Stimulated activated CD8-positive, alpha-beta memory T cell treated with anti-CD3 and anti-CD28 coated beads, Interleukin-12 subunit alpha, Interleukin-12 subunit beta, amount 100 ng/mL, for 4 hours (primary cell): ENCODE results near the gene SLC5A12.
"Not testable (repeated sequence)": the region's sequence is repeated elsewhere in the genome, so short reads cannot be mapped to it uniquely, and the experiment has no call there.

ENCODE experiments used
- DNase-seq: peaks from one replicate; pipeline ENCODE4 v3.0.0-alpha.2; 2020; ENCODE audit warnings: low read depth

The SLC5A12 gene

DNA sequence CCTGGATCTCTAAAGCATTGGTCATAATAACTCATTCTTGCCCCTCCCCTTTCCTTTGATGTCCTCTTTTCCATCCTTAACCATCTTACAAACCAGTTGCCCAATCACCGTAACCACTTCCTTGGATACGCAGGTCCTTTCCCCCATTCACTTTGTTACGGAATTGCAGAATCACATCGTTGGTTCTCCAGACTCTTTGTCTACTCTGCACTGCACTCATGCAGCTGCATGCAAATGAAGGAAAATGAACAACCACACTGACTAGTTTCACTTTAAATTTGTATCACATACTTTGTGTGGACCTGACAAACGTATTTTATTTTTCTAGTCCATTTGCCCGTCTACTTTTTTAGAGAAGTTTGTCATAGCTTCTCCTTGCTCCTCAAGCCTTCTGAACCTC, 69.9 kb downstream of the SLC5A12 start:
- DNase-seq = no peak

DNA sequence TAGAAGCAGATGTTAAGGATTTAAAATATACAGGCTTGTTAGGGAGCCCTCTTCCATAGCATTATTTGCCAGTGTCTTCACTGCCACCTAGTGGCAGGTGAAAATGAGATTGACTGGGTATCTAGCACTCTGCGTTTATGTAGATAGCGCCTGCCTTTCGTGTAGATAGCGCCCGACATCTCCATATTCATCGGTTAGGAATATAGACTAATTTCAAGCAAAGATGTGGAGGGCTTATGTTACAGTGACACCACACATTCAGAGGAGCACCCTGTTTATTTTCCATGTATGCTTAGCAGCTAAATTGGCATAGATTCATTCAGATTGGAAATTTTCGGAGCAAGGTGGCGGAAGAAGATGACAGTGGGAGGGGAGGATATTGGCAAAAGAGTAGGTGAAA, 72.0 kb downstream of the SLC5A12 start:
- no peak for DNase-seq

DNA sequence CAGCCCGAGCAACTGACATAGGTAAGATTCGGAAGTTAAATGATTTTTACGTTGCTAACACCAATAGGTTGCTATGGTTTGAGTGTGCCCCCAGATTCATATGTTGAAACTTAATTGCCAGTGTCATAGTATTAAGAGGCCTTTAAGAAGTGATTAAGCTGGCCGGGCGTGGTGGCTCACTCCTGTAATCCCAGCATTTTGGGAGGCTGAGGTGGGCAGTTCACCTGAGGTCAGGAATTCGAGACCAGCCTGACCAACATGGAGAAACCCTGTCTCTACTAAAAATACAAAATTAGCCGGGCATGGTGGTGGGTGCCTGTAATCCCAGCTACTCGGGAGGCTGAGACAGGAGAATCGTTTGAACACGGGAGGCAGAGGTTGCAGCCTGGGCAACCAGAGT, 78.5 kb downstream of the SLC5A12 start:
- DNase-seq = not testable (repeated sequence)

DNA sequence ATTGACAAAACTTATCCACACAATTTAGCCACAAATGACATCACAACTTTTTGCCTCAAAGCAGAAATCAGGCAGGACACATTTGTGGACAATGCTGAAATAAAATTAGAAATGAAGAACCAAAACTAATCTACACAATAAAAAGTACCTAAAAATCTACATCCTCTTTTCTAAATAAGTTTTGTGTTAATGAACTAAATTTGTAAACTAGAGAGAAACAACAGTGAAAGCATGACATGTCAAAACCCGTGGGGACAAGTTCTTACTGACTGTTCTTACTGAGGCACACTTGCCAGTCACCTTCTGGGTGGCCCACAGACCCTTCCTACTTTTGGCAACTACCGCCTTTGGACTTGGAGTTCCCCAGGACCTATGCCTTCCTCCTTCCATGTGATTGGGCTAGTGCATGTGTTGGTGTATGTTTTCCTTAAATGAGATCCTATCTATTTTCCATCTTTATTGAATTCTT, 89.1 kb downstream of the SLC5A12 start:
- no peak for DNase-seq

DNA sequence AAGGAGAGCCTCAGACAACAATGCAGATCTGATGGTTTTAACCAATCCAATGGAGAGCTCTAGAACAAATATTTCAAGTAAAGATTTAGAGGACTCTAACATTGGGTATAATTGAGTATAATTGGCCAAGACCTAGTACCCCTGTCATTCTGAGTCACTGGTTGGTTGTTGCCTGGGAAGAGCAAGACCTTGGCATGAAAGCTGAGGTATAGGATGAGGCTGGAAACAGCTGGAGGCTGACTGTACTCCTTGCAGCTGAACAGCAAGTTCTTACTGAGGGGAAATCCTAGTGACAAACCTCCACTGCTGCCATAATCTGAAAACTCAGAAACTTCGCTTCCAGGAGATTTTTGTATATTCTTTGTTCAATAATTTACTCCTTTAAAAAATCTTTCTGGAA, 95.5 kb downstream of the SLC5A12 start:
- no peak for DNase-seq

DNA sequence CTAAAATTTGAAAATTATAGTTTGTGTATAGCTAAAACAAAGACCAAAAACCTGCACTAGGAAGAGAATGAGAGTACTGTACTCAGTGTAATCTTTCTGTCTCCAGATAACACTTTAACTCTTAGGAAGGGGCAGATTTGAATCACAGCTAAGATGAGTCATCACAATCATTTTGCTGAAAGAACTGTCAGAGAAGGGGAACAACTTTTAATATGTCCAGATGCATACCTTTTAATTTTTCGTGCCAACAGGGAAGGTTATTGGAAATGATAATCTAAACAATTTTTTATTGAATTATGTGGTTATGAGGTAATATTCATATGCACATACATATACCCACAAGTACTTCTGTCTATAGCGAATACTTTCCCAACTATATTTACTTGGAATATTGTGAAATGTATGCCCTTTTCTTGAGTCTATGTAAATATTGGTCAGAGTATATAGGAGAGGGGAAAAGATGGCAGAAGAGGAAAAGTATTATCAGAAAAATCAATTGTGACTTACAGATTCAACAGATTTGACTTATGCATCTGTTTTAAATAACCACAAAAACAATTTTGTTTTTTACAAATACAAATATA, 98.7 kb downstream of the SLC5A12 start:
- no peak for DNase-seq

DNA sequence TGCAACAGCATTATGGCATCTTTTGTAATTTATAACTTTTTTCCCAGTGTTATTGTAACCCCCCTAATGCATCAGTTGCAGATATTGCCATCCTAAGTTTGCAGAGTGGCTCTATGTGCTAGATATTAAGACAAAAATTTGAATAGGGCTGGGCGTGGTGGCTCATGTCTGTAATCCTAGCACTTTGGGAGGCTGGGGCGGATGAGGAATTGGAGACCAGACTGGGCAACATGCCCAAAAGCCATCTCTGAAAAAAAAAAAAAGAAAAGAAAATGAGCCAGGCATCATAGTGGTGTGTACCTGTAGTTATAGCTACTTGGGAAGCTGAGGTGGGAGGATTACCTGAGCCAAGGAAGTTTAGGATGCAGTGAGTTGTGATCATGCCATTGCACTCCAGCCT, 99.7 kb downstream of the SLC5A12 start:
- DNase-seq = no peak

DNA sequence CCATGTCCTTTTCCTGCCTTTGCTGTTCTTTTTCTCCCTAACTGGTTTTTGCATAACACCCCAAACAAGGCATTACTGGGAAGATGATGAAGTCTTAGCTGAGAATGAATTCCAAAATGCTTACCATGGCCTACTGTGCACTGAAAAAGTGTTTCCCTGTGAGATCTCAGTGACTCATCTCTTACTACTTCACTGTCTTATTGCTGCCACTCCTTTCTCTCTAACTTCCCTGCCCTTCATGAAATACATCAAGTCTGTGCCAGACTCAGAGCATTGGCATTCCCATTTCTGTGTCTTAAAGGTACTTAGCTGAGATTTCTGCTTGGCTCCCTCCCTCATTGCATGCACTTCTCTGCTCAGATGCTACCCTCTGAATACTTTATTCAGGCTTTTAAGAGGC, 100.7 kb downstream of the SLC5A12 start:
- DNase-seq = no peak

DNA sequence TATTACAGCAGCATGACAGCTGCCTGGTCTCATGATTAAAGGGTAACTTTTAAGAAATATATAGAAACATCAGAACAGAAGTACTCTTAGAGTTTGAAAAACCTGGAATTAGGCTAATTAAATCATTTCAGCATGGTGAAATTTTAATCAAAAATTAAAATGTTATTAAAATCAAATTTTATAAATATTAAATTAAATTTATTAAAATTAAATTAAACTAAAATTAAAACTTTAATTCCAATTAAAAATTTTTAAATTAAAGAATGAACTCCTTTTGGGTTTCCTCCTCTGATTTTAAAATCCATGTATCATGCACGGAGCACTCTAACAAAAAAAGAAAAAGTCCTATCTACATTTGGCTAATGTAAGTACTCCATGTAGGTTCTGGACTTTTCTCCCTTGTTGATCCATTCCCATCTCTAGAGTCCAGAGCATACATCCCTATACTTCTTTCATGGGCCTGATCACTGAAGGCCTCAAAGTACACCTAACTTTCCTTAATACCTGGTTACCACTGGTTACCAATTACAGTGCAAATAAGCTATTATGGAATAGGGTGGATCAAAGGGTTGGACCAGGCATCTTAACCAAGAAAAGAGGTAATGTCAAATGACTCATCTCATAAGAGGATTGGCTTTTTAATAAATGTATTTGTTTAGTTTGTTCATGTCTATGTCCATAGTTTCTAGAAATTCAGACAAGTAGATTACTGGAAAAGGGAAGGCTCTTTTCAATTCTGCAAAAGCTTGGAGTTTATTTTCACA, 101.4 kb downstream of the SLC5A12 start:
- no peak for DNase-seq

DNA sequence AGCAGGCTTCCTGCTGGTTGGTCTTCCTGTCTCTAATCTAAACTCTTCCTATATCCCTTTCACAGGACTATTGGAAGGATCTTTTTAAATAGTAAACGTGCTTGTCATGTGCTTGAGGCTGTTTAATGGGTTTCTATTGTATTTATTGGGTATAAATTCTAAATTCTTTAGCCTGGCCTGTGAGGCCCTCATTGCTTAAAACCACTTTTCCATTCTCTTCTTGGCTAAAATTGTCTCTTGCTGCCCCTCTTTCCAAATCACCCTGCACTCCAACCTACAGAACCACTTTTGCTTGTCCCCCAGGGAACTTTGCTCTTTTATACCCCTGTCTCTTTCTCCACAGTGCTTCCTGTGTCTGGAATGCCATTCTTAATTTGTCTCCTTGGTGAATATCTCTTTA, 103.4 kb downstream of the SLC5A12 start:
- no peak for DNase-seq
